A673 (cell line): Measurements from ENCODE around the gene SAYSD1. TPM values are rescaled to one million over a fixed set of nuclear protein-coding genes. Genes with fewer than 3 reads are reported as not detected.

Experiments used
- BruUV-seq: library from RNA; stranded (reverse); fragments of 400-500 nt; replicated peaks from 2 replicates; lab custom pipeline; 2021; lab: Mats Ljungman, UMichigan
- CTCF ChIA-PET: fragments of 300-600 bp; sonication (Branson Sonifier 250); formaldehyde crosslinking; loops from one replicate; lab custom pipeline; 2022; ENCODE audit warnings: antibody characterized with exemption; lab: Charles Lee
- POLR2A ChIA-PET: fragments of 300-600 bp; sonication (Branson Sonifier 250); formaldehyde crosslinking; loops from one replicate; lab custom pipeline; 2022; ENCODE audit warnings: antibody characterized with exemption; ENCODE audit not compliant: low non-redundant PET; lab: Charles Lee
- DNase-seq: peaks from one replicate; pipeline ENCODE4 v3.0.0-alpha.2; 2015; ENCODE audit warnings: low spot score
- H3K27ac ChIP-seq: fragments of 200-600 bp; sonication (generic); 2 replicates; pipeline ENCODE4 v1.5.1; 2016; ENCODE audit warnings: mixed run types, low read depth, mild to moderate bottlenecking, mixed read lengths, antibody characterized with exemption, low read length; ENCODE audit not compliant: poor library complexity, severe bottlenecking
- H3K27me3 ChIP-seq: fragments of 200-600 bp; sonication (generic); replicated peaks from 2 replicates; pipeline ENCODE4 v1.6.1; 2017; ENCODE audit warnings: mixed run types, low read depth, mild to moderate bottlenecking, mixed read lengths, antibody characterized with exemption, low read length; ENCODE audit not compliant: insufficient read depth, poor library complexity
- H3K36me3 ChIP-seq: fragments of 200-600 bp; sonication (generic); 2 replicates; pipeline ENCODE4 v1.6.1; 2016; ENCODE audit warnings: mixed run types, mild to moderate bottlenecking, mixed read lengths, antibody characterized with exemption, low read length; ENCODE audit not compliant: insufficient read depth, poor library complexity, severe bottlenecking
- H3K4me1 ChIP-seq: fragments of 200-600 bp; sonication (generic); 2 replicates; pipeline ENCODE4 v1.6.1; 2017; ENCODE audit warnings: mixed run types, mild to moderate bottlenecking, mixed read lengths, antibody characterized with exemption, low read length; ENCODE audit not compliant: insufficient read depth, poor library complexity, severe bottlenecking
- H3K4me3 ChIP-seq: fragments of 200-600 bp; sonication (generic); 2 replicates; pipeline ENCODE4 v1.5.1; 2016; ENCODE audit warnings: low read depth, mixed run types, mild to moderate bottlenecking, mixed read lengths, low read length; ENCODE audit not compliant: poor library complexity, severe bottlenecking
- H3K9me3 ChIP-seq: fragments of 200-600 bp; sonication (generic); 2 replicates; pipeline ENCODE4 v1.6.1; 2016; ENCODE audit warnings: mixed run types, low read depth, mild to moderate bottlenecking, mixed read lengths, antibody characterized with exemption, low read length; ENCODE audit not compliant: poor library complexity, severe bottlenecking
- EZH2 ChIP-seq: fragments of 200-600 bp; sonication (generic); IDR thresholded peaks from 2 replicates; pipeline ENCODE4 v1.6.1; 2017; ENCODE audit warnings: borderline replicate concordance, low read depth, mild to moderate bottlenecking, mixed read lengths, antibody characterized with exemption, low read length; ENCODE audit not compliant: poor library complexity, severe bottlenecking
- intact Hi-C: fragments of 100-400 bp; cut with micrococcal nuclease; formaldehyde crosslinking; loops from one replicate; pipeline ENCODE4 v1.10.0; 2022; ENCODE audit not compliant: unreplicated experiment
- total RNA-seq: library from RNA; stranded (reverse); gene quantifications from 2 replicates; pipeline ENCODE4 v1.2.3, GENCODE V29; 2021
- TF ChIP-seq, protein P1 (sequence below): fragments of 300-800, 200-600 bp; sonication (generic); conservative IDR thresholded peaks from 2 replicates; pipeline ENCODE4 v1.5.1; 2017; ENCODE audit warnings: low read depth, mild to moderate bottlenecking, antibody characterized with exemption, low read length, moderate library complexity, mixed read lengths

SAYSD1 gene
- total RNA-seq, 1 experiment from 2014 or later: 16.2 TPM

GRCh38 chr6:39078695-39079094 lies 36.3 kb downstream of the SAYSD1 start:
- H3K4me3 ChIP-seq: no peak overlapping the region
- no TSS peak for BruUV-seq
- no peaks in the 10 kb centered on the region for H3K9me3 ChIP-seq
- POLR2A ChIA-PET: no interaction called here
- H3K4me1 ChIP-seq: no peaks in the 10 kb centered on the region
- H3K27me3 ChIP-seq: no peaks in the 10 kb centered on the region
- no peak for DNase-seq
- no peak overlapping the region for H3K27ac ChIP-seq
- TF ChIP-seq, protein P1, sequence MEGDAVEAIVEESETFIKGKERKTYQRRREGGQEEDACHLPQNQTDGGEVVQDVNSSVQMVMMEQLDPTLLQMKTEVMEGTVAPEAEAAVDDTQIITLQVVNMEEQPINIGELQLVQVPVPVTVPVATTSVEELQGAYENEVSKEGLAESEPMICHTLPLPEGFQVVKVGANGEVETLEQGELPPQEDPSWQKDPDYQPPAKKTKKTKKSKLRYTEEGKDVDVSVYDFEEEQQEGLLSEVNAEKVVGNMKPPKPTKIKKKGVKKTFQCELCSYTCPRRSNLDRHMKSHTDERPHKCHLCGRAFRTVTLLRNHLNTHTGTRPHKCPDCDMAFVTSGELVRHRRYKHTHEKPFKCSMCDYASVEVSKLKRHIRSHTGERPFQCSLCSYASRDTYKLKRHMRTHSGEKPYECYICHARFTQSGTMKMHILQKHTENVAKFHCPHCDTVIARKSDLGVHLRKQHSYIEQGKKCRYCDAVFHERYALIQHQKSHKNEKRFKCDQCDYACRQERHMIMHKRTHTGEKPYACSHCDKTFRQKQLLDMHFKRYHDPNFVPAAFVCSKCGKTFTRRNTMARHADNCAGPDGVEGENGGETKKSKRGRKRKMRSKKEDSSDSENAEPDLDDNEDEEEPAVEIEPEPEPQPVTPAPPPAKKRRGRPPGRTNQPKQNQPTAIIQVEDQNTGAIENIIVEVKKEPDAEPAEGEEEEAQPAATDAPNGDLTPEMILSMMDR: no peak
- no peak for TF ChIP-seq EZH2
- intact Hi-C loops: no loop called here
- no peaks in the 10 kb centered on the region for H3K36me3 ChIP-seq
- CTCF ChIA-PET: no interaction called here

- intact Hi-C loops: no loop called here
- no peaks in the 10 kb centered on the region for H3K36me3 ChIP-seq
- BruUV-seq: no TSS peak
- H3K9me3 ChIP-seq: no peaks in the 10 kb centered on the region
- no peak for DNase-seq
- ChIA-PET CTCF (no interaction called here), POLR2A (no interaction called here)
- no peak overlapping the region for H3K4me3 ChIP-seq
- TF ChIP-seq EZH2: no peak
- TF ChIP-seq, protein P1: no peak
- H3K4me1 ChIP-seq: no peaks in the 10 kb centered on the region
- no peak overlapping the region for H3K27ac ChIP-seq
- no peaks in the 10 kb centered on the region for H3K27me3 ChIP-seq
Observed at GRCh38 chr6:39077882-39078594, 36.9 kb downstream of the SAYSD1 start.

- intact Hi-C loops: no loop called here
- H3K27ac ChIP-seq: no peak overlapping the region
- TF ChIP-seq EZH2: no peak
- TF ChIP-seq, protein P1: no peak
- no peak for DNase-seq
- H3K4me1 ChIP-seq: no peaks in the 10 kb centered on the region
- no peak overlapping the region for H3K4me3 ChIP-seq
- no peaks in the 10 kb centered on the region for H3K27me3 ChIP-seq
- H3K36me3 ChIP-seq: no peaks in the 10 kb centered on the region
- CTCF ChIA-PET: interaction anchor here (0.5 kb wide), 1 partner anchor 595 kb away, joined by 3 read pairs; no protein-coding TSS in a partner anchor
- POLR2A ChIA-PET: no interaction called here
- no peaks in the 10 kb centered on the region for H3K9me3 ChIP-seq
- no TSS peak for BruUV-seq
Observed at GRCh38 chr6:39076623-39077535, 38.1 kb downstream of the SAYSD1 start.
